CD4-positive, CD25-positive, alpha-beta regulatory T cell (primary cell): ENCODE measurements around the gene SPSB1. TPM values are rescaled to one million over a fixed set of nuclear protein-coding genes. Genes with fewer than 3 reads are reported as not detected.
"Not testable (repeated sequence)": the region's sequence is repeated elsewhere in the genome, so short reads cannot be mapped to it uniquely, and the experiment has no call there.

Experiments
- ATAC-seq, 2 donors: fragments of 150-1000 bp; cut with Tn5 transposase; one replicate each; pipeline ENCODE4 v1.10.0; 2021; ENCODE audit warnings: low read depth in 2 of 2, moderate number of reproducible peaks in 2 of 2, moderate library complexity in 1 of 2
- DNase-seq, 3 donors: peaks; one replicate each; pipeline versions ENCODE4 v3.0.0 to v3.0.0-alpha.2; 2012 to 2022; ENCODE audit warnings: mixed read lengths in 1 of 3
- H3K27ac ChIP-seq: one replicate; pipeline ENCODE4 v1.7.0; 2013; ENCODE audit warnings: mild to moderate bottlenecking, low read length; ENCODE audit not compliant: insufficient read depth, poor library complexity, severe bottlenecking
- H3K27me3 ChIP-seq: one replicate; pipeline ENCODE4 v1.7.0; 2013; ENCODE audit warnings: low read length; ENCODE audit not compliant: control insufficient read depth, insufficient read depth
- H3K36me3 ChIP-seq: one replicate; pipeline ENCODE4 v1.7.0; 2013; ENCODE audit warnings: mild to moderate bottlenecking, low read length, moderate library complexity; ENCODE audit not compliant: control insufficient read depth, insufficient read depth
- H3K4me1 ChIP-seq: 2 replicates; pipeline ENCODE4 v1.7.0; 2013; ENCODE audit warnings: mild to moderate bottlenecking, low read length; ENCODE audit not compliant: insufficient read depth, control insufficient read depth, poor library complexity, severe bottlenecking
- H3K4me3 ChIP-seq: one replicate; pipeline ENCODE4 v1.7.0; 2013; ENCODE audit warnings: low read depth, mild to moderate bottlenecking, low read length, moderate library complexity
- H3K9me3 ChIP-seq, 2 experiments: 1 replicate in 1 of 2; 2 replicates in 1 of 2; pipeline ENCODE4 v1.7.0; 2013; ENCODE audit warnings: low read length in 2 of 2, mild to moderate bottlenecking in 1 of 2, moderate library complexity in 1 of 2; ENCODE audit not compliant: control insufficient read depth in 2 of 2
- H3K27ac Mint-ChIP-seq, 3 donors: one replicate each; pipeline ENCODE4 v1.8.0; 2020 to 2022; ENCODE audit warnings: mild to moderate bottlenecking in 3 of 3, mixed read lengths in 3 of 3, moderate library complexity in 2 of 3
- H3K27me3 Mint-ChIP-seq: one replicate; pipeline ENCODE4 v1.8.0; 2022; ENCODE audit warnings: mild to moderate bottlenecking, mixed read lengths
- H3K36me3 Mint-ChIP-seq: one replicate; pipeline ENCODE4 v1.8.0; 2020; ENCODE audit warnings: mixed read lengths
- H3K4me1 Mint-ChIP-seq, 4 donors: one replicate each; pipeline ENCODE4 v1.8.0; 2020 to 2022; ENCODE audit warnings: mixed read lengths in 4 of 4, mild to moderate bottlenecking in 1 of 4
- H3K4me3 Mint-ChIP-seq, 4 donors: one replicate each; pipeline ENCODE4 v1.8.0; 2020 to 2022; ENCODE audit warnings: mild to moderate bottlenecking in 4 of 4, mixed read lengths in 4 of 4, moderate library complexity in 3 of 4
- H3K9me3 Mint-ChIP-seq, 7 donors: one replicate each; pipeline ENCODE4 v1.8.0; 2020 to 2022; ENCODE audit warnings: mixed read lengths in 7 of 7, mild to moderate bottlenecking in 3 of 7, moderate library complexity in 2 of 7
- polyA plus RNA-seq, 4 donors: library from polyadenylated mRNA; unstranded; fragments of 300-500 nt; fragmentation: Illumina TruSeq; gene quantifications; one replicate each; pipeline ENCODE4 v1.2.3, GENCODE V29; 2021
- total RNA-seq: library from RNA; stranded (reverse); gene quantifications from one replicate; pipeline ENCODE4 v1.2.3, GENCODE V29; 2022

SPSB1 gene
- total and polyA plus RNA-seq, 5 donors from 2014 or later, result 7.0 to 19.7 (median 12.3) TPM

DNA sequence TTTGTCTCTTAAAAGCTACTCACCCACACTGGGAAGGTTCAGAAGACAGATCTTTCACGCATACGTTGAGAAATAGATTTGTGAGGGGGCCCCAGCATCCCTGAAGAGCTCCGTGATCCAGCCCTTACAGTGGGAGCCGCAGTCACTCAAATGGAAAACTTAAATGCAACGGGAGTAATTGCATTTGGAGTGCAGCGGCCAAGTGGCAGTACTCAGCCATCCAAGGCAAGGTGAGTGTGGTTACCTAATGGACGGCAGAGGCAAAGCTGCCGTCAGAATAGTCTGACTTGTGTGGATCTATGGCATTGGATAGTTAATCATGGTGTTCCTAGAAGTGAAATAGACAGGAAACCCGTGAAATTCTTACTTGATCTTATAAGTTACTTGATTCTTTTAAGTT, 5.1 kb downstream of the SPSB1 start:
- H3K9me3 Mint-ChIP-seq, result no peaks in the 10 kb centered on the region
- H3K9me3 ChIP-seq, result no peaks in the 10 kb centered on the region
- H3K27me3 Mint-ChIP-seq, result no peaks in the 10 kb centered on the region
- no peaks in the 10 kb centered on the region for H3K27me3 ChIP-seq
- no peak overlapping the region for H3K27ac ChIP-seq
- no peak for DNase-seq
- H3K4me1 ChIP-seq, result peaks cover 26% of the 10 kb centered on the region
- peak overlapping the region in 1 of 3 donors; percentile 12 for H3K27ac Mint-ChIP-seq
- peaks cover 5% of the 10 kb centered on the region for H3K36me3 ChIP-seq
- peak overlapping the region in 1 of 4 donors; percentile 25 for H3K4me3 Mint-ChIP-seq
- peaks cover 4 to 46% (median 32%) of the 10 kb centered on the region in 4 donors for H3K4me1 Mint-ChIP-seq
- no peak overlapping the region for H3K4me3 ChIP-seq
- ATAC-seq, result no peak
- H3K36me3 Mint-ChIP-seq, result peaks cover 9% of the 10 kb centered on the region

DNA sequence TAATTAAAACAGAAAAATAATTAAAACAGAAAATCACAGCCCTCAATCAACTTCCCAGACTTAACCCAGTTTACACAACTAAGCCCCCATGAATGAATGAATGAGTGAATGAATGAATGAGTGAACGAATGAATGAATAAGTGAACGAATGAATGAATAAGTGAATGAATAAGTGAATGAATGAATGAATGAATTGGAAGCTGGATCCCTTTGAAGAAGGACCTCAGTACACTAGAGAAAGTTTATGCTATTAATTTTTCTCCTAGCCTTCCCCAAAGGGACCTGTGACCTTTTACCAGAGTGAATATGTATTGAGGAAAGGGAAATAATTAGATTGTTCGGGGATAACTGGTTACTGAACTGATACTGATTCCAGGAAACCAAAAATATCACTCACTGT, 5.6 kb downstream of the SPSB1 start:
- Histone ChIP-seq H3K9me3 (no peaks in the 10 kb centered on the region), H3K4me1 (peaks cover 30% of the 10 kb centered on the region), H3K27ac (no peak overlapping the region), H3K27me3 (no peaks in the 10 kb centered on the region), H3K36me3 (peaks cover 5% of the 10 kb centered on the region), H3K4me3 (no peak overlapping the region)
- H3K36me3 Mint-ChIP-seq, result peaks cover 9% of the 10 kb centered on the region
- peaks cover 4 to 49% (median 36%) of the 10 kb centered on the region in 4 donors for H3K4me1 Mint-ChIP-seq
- H3K27me3 Mint-ChIP-seq, result no peaks in the 10 kb centered on the region
- H3K4me3 Mint-ChIP-seq, result no peak overlapping the region
- no peak for DNase-seq
- ATAC-seq, result no peak
- no peak overlapping the region for H3K27ac Mint-ChIP-seq
- no peaks in the 10 kb centered on the region for H3K9me3 Mint-ChIP-seq

DNA sequence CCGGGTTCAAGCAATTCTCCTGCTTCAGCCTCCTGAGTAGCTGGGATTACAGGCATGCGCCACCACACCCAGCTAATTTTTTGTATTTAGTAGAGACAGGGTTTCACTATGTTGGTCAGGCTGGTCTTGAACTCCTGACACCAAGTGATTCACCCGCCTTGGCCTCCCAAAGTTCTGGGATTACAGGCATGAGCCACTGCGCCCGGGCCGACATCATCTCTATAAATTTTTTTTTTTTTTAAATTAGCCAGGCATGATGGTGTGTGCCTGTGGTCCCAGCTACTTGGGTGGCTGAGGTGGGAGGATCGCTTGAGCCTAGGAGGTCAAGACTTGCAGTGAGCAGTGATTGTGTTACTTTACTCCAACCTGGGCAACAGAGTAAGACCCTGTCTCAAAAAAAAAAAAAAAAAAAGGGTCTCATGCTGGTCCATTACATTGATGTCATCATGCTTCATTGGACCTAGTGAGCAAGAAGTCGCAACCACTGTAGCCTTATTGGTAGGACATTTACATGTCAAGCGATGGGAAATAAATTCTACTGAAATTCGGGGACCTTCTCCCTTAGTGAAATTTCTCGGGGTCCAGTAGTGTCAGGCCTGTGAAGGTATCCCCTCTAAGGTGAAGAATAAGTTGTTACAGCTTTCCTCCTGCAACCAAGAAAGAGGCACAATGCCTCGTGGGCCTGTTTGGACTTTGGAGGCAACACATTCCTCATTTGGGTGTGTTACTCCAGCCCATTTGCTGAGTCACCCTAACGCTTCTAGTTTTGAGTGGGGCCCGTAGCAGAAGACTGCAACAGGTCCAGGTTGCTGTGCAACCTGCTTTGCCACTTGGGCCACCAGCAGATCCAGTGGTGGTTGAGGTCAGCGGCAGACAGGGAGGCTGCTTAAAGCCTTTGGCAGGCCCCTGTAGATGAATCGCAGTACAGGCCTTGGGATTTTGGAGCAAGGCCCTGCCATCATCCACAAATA, 7.2 kb downstream of the SPSB1 start:
- not testable (repeated sequence) for H3K27ac ChIP-seq, ATAC-seq, DNase-seq, H3K27me3 ChIP-seq, H3K27ac Mint-ChIP-seq, H3K36me3 Mint-ChIP-seq, H3K4me3 ChIP-seq, H3K9me3 ChIP-seq, H3K27me3 Mint-ChIP-seq, H3K36me3 ChIP-seq, H3K9me3 Mint-ChIP-seq
- Mint-ChIP-seq H3K4me3 (peak overlapping the region in 1 of 4 donors; percentile 20), H3K4me1 (peaks cover 9 to 54% (median 38%) of the 10 kb centered on the region in 4 donors)
- peaks cover 17% of the 10 kb centered on the region for H3K4me1 ChIP-seq

DNA sequence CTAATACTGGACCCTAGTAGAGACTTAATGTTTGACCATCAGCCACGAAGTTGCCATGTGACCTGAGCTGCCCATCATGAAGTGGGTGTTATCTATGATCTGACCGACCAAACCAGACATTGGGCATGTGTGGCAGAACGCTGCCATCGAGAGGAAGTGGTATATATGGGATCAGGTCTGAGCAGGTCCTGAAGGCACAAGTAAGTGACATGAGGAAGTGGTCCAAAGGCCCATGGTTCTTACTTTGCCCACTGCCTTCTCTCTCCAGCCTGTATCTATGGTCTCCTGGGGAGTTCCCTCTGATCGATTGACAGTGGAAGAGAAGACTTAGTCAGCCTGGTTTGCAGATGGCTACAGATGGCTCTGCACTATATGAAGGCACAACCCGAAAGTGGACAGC, 7.9 kb downstream of the SPSB1 start:
- H3K27me3 Mint-ChIP-seq, result no peaks in the 10 kb centered on the region
- peak overlapping the region in 1 of 4 donors; percentile 20 for H3K4me3 Mint-ChIP-seq
- peaks cover 9 to 58% (median 38%) of the 10 kb centered on the region in 4 donors for H3K4me1 Mint-ChIP-seq
- H3K36me3 ChIP-seq, result peaks cover 7% of the 10 kb centered on the region
- peaks cover 9% of the 10 kb centered on the region for H3K36me3 Mint-ChIP-seq
- DNase-seq, result no peak
- H3K9me3 ChIP-seq, result no peaks in the 10 kb centered on the region
- no peaks in the 10 kb centered on the region for H3K9me3 Mint-ChIP-seq
- H3K27ac Mint-ChIP-seq, result no peak overlapping the region
- H3K4me3 ChIP-seq, result no peak overlapping the region
- peaks cover 10% of the 10 kb centered on the region for H3K4me1 ChIP-seq
- H3K27me3 ChIP-seq, result no peaks in the 10 kb centered on the region
- H3K27ac ChIP-seq, result no peak overlapping the region
- no peak for ATAC-seq

DNA sequence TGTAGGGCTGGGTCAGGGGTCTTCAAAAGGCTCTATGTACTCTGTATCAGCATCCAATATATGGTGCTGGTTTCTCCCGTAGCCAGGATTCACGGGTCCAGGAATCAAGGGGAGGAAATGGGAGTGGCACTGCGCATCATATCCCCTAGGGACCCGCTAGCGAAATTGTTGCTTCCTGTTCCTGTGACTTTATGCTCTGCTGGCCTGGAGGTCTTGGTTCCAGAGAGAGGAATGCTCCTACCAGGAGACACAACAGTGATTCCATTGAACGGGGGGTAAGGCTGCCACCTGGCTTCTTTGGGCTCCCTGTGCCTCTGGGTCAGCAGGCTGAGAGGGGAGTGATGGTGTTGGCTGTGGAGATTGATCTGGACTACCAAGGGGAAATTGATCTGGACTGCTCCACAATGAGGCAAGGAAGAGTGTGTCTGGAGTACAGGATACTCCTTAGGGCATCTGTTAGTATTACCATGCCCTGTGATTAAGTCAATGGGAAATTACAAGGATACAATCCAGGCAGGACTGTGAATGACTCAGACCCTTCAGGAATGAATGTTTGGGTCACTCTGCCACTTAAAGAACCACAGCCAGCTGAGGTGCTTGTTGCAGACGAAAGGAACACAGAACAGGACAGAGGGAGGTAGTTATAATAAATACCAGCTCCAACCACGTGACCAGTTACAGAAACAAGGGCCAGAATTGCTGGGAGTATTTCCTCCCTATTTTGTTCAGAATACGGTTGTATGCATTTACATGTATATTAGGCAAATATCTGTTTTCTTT, 10.2 kb downstream of the SPSB1 start:
- no peak overlapping the region for H3K27ac ChIP-seq
- Mint-ChIP-seq H3K9me3 (no peaks in the 10 kb centered on the region), H3K27ac (peak overlapping the region; percentile 7 to 81 (median 63)), H3K4me3 (no peak overlapping the region), H3K36me3 (peaks cover 3% of the 10 kb centered on the region), H3K27me3 (no peaks in the 10 kb centered on the region), H3K4me1 (peaks cover 5 to 51% (median 40%) of the 10 kb centered on the region in 4 donors)
- H3K4me3 ChIP-seq, result no peak overlapping the region
- DNase-seq (no peak), ATAC-seq (no peak)
- H3K9me3 ChIP-seq, result no peaks in the 10 kb centered on the region
- H3K4me1 ChIP-seq, result peaks cover 9% of the 10 kb centered on the region
- H3K36me3 ChIP-seq, result peaks cover 7% of the 10 kb centered on the region
- H3K27me3 ChIP-seq, result no peaks in the 10 kb centered on the region

DNA sequence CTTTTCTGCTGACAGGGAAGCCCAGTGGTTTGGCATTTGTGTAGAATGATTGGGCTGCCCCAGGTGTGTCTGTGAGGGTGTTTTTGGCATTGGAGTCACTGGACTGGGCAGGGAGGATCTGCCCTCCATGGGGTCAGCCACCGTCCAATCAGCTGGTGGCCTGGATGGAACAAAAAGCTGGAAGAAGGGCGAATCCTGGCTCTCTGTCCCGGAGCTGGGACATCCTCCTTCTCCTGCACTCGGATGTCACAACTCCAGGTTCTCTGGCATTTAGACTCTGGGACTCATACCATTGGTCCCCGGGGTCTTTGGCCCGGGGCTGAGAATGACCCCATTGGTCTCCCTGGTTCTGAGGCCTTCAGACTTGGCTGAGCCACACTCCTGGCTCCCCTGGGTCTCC, 11.2 kb downstream of the SPSB1 start:
- DNase-seq (no peak), ATAC-seq (no peak)
- H3K9me3 ChIP-seq, result no peaks in the 10 kb centered on the region
- H3K4me1 Mint-ChIP-seq, result peaks cover 5 to 56% (median 36%) of the 10 kb centered on the region in 4 donors
- no peaks in the 10 kb centered on the region for H3K27me3 ChIP-seq
- H3K27ac ChIP-seq, result no peak overlapping the region
- H3K27me3 Mint-ChIP-seq, result no peaks in the 10 kb centered on the region
- no peak overlapping the region for H3K4me3 Mint-ChIP-seq
- H3K9me3 Mint-ChIP-seq, result no peaks in the 10 kb centered on the region
- H3K4me1 ChIP-seq, result peaks cover 9% of the 10 kb centered on the region
- H3K4me3 ChIP-seq, result no peak overlapping the region
- H3K36me3 ChIP-seq, result peaks cover 7% of the 10 kb centered on the region
- peak overlapping the region in 1 of 3 donors; percentile 81 for H3K27ac Mint-ChIP-seq
- peaks cover 3% of the 10 kb centered on the region for H3K36me3 Mint-ChIP-seq

DNA sequence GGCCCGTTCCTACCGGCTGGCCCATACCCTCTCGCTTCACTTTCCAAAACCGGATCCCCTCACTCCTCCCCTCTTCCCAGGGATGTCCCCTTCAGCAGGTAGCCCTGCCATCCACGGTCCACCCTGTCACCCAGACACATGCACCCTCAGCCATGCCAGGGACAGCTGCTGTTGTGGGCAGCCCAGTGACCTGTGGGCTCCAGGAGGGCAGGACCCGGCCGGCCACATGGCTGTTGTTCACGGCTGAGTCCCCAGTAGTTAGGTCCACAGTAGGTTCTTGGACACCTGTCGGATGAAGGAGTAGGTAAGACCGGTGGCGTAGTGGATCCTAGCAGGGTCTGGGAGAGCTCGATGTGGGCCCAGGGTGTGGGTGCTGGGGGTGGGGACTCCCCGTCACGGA, 12.5 kb downstream of the SPSB1 start:
- Histone ChIP-seq H3K27ac (no peak overlapping the region), H3K36me3 (peaks cover 7% of the 10 kb centered on the region), H3K4me3 (no peak overlapping the region), H3K4me1 (peaks cover 9% of the 10 kb centered on the region), H3K27me3 (no peaks in the 10 kb centered on the region), H3K9me3 (no peaks in the 10 kb centered on the region)
- no peaks in the 10 kb centered on the region for H3K9me3 Mint-ChIP-seq
- no peaks in the 10 kb centered on the region for H3K27me3 Mint-ChIP-seq
- ATAC-seq (no peak), DNase-seq (no peak)
- H3K4me1 Mint-ChIP-seq, result peaks cover 5 to 58% (median 35%) of the 10 kb centered on the region in 4 donors
- H3K4me3 Mint-ChIP-seq, result no peak overlapping the region
- H3K36me3 Mint-ChIP-seq, result peaks cover 3% of the 10 kb centered on the region
- H3K27ac Mint-ChIP-seq, result peak overlapping the region in 1 of 3 donors; percentile 59
